HFF-Myc (cell line): ENCODE data around the gene PSORS1C1.
"Not testable (repeated sequence)": the region's sequence is repeated elsewhere in the genome, so short reads cannot be mapped to it uniquely, and the experiment has no call there.

Experiments used
- DNase-seq: peaks from one replicate; pipeline ENCODE4 v3.0.0-alpha.2; 2011; ENCODE audit warnings: low read depth; ENCODE audit errors: extremely low read depth
- H3K4me3 ChIP-seq: replicated peaks from 2 replicates; pipeline ENCODE4 v1.5.1; 2011; ENCODE audit warnings: low read depth, mild to moderate bottlenecking, control low read depth, low read length
- TF ChIP-seq, protein P1 (sequence below): IDR thresholded peaks from 2 replicates; pipeline ENCODE4 v1.5.1; 2012; ENCODE audit warnings: mild to moderate bottlenecking, low read depth, low read length, control low read depth; ENCODE audit errors: missing control alignments

PSORS1C1 gene

DNA sequence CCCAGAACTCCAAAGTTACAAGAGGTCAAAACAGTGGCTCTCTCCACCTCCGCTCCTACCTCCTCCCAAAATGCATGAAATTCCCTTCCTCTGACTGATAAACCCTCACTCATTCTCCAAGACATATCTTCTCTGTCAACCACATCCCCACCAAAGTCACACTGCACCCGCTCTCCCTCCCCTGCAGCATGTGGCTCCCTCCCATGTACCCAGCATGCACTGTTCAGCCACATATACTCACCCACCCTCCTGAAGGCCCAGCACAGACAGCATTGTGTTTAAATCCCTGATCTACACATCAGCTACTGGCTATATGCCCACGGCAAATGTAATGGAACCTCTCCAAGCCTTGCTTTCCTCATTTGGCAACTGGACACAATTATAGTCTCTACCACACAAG, 61.4 kb downstream of the PSORS1C1 start:
- TF ChIP-seq, protein P1, sequence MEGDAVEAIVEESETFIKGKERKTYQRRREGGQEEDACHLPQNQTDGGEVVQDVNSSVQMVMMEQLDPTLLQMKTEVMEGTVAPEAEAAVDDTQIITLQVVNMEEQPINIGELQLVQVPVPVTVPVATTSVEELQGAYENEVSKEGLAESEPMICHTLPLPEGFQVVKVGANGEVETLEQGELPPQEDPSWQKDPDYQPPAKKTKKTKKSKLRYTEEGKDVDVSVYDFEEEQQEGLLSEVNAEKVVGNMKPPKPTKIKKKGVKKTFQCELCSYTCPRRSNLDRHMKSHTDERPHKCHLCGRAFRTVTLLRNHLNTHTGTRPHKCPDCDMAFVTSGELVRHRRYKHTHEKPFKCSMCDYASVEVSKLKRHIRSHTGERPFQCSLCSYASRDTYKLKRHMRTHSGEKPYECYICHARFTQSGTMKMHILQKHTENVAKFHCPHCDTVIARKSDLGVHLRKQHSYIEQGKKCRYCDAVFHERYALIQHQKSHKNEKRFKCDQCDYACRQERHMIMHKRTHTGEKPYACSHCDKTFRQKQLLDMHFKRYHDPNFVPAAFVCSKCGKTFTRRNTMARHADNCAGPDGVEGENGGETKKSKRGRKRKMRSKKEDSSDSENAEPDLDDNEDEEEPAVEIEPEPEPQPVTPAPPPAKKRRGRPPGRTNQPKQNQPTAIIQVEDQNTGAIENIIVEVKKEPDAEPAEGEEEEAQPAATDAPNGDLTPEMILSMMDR: no peak
- no peak for DNase-seq

DNA sequence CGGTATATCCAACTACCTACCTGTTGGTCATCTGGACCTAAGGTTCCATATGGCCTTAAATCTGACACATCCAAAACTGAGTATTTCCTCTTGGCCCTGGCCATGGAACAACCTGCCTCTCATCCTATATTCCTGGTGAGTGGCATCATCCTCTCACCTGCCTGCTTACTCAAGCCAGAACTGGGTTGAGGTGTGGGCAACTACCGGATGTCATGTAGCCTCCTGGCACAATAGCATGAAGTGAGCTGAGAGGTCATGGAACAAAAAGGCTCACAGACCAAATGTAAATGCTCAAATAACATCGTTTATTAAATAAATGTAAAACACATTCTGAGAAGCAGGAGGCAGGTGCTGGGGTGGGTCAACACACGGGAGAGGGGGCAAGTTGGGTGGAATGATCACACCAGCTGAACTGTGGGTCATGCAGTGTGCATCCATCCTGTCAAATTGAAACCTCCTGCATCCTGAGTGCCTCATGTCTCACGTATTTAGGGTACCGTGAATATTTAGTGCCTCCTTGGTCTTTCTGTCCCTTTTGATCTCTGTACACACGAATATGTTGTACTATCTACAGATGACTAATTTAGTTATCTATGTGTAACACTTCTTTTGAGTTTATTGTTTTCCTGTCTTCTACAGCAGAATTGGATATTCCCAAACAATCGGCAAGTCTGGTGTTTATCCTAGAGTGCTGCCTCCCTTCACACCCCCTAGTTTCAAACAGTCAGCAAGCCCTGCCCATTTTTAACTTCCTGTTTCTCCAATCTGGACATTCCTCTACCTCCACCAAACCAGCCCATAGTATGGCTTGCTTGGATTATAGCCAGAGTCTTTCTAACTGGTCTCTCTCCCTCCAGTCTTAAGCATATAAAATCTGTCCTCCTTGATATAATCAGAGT, 63.8 kb downstream of the PSORS1C1 start:
- H3K4me3 ChIP-seq: no peak overlapping the region
- TF ChIP-seq, protein P1: no peak
- no peak for DNase-seq

More for the DNA sequence above, 61.4 kb downstream of the PSORS1C1 start:
- no peak overlapping the region for H3K4me3 ChIP-seq

DNA sequence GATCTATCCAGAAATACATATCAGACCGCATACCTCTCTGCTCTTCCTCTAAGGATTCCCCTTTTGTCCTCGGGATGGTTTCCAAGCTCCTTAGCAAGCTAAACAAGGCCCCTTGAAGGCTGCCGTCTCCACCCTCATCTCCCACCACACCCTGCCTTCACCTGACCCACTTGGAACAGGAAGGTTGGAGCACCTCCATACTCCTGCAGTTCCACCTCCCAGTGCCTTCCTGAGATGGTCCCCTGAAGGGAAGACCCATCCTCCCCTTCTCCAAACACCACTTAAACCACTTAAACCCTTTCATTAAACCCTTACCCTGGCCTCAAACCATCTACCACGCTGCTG, 64.4 kb downstream of the PSORS1C1 start:
- TF ChIP-seq, protein P1: no peak
- no peak for DNase-seq
- no peak overlapping the region for H3K4me3 ChIP-seq

DNA sequence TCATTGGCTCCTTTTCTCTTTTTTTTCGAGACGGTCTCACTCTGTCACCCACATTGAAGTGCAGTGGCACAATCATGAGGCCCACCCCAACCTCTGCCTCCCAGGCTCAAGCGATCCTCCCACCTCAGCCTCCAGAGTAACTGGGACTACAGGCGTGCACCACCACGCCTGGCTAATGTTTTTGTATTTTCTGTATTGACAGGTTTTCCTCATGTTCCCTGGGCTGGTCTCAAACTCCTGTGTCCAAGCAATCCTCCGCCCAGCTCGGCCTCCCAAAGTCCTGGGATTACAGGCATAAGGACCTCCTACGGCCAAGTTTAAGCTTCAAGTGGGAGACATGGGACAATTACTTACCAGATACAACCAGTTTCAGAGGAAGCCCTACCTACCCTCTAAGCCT, 65.3 kb downstream of the PSORS1C1 start:
- H3K4me3 ChIP-seq: no peak overlapping the region
- TF ChIP-seq, protein P1: no peak

DNA sequence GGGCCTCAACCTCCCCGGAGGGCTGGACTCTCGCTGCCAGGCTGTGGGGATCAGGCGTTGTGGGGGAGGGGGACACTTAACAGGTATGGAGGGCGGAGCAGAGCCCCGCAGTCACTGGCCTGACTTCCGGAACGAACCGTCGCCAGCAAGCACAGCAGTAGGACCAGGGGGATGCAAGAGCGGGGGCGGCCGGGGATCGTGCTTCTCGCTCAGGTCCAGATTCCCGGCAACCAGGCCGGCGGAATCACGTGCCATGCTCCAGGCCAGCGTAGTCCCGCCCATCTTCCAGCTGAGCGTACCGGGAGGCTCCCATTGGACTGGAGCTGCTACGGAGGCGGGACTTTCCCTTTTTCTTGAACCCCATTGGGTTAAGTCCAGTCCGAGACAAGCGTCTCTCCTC, 65.9 kb downstream of the PSORS1C1 start:
- no peak for DNase-seq
- H3K4me3 ChIP-seq: no peak overlapping the region
- TF ChIP-seq, protein P1: no peak

More for the DNA sequence above, 65.3 kb downstream of the PSORS1C1 start:
- DNase-seq: no peak

DNA sequence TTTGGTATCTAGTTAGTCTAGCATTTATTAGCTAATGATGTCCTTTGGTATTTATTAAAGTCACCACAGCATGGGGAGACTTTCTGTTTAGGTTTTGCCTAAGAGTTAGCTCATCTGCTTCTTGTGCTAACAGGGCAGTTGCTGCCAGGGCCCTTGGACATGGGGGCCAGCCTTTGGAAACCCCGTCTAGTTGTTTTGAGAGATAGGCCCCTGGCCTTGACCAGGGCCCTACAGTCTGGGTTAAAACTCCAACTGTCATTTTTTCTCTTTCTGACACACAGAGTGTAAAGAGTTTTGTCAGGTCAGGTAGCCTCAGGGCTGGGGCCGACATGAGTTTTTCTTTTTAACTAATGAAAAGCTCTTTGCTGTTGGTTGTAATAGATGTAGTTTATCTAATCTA, 68.7 kb downstream of the PSORS1C1 start:
- not testable (repeated sequence) for H3K4me3 ChIP-seq, DNase-seq

DNA sequence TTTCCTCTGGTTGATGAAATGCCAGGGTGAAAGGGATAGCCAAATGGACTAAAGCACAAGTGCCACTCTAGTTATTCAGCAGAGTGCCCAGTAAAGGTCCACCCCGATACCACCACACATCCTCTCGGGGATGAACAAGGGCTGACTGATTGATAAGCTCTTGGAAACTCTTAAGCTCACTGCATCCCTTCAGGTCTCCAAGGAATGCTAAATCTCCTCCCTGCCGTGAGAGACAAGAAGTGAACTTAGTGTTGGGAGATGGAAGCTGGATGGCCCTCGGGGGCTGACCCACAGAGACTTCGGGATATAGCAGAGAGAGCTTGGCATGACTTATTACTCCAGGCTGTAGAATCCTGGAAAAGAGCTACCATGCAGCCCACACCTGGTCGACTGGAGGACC, 69.3 kb downstream of the PSORS1C1 start:
- H3K4me3 ChIP-seq, DNase-seq: not testable (repeated sequence)

DNA sequence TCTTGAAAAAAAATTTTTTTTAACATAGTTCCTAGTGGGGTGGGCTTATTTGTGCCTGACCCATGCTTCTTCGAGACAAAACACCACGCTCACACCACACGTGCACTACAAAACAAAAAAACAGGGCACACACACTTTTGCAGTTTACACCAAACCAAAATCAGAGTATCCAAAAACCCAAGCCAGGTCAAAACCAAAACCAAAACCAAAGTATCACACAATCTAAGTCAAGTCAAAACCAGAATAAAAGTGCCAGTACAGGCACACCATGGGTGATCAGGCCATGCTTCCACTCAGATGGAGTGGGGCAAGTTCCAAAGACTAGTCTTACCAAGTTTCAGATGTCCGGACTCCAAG, 71.1 kb downstream of the PSORS1C1 start:
- not testable (repeated sequence) for DNase-seq, H3K4me3 ChIP-seq
